GM23248 (cell line): ENCODE measurements around the gene ERBB3. TPM values are rescaled to one million over a fixed set of nuclear protein-coding genes. Genes with fewer than 3 reads are reported as not detected.
"Not testable (repeated sequence)": the region's sequence is repeated elsewhere in the genome, so short reads cannot be mapped to it uniquely, and the experiment has no call there.

Experiments used
- DNase-seq: peaks from one replicate; pipeline ENCODE4 v3.0.0-alpha.2; 2015
- H2AFZ ChIP-seq: fragments of 200-600 bp; sonication (generic); 2 replicates; pipeline ENCODE4 v1.6.1; 2016; ENCODE audit warnings: antibody characterized with exemption
- H3F3A ChIP-seq: fragments of 200-600 bp; sonication (generic); 2 replicates; pipeline ENCODE4 v1.6.1; 2016; ENCODE audit warnings: mild to moderate bottlenecking, antibody characterized with exemption, mixed run types; ENCODE audit not compliant: insufficient read depth
- H3K27ac ChIP-seq: fragments of 200-600 bp; sonication (generic); 2 replicates; pipeline ENCODE4 v1.5.1; 2016; ENCODE audit warnings: mild to moderate bottlenecking
- H3K27me3 ChIP-seq: fragments of 200-600 bp; sonication (generic); replicated peaks from 2 replicates; pipeline ENCODE4 v1.6.1; 2016; ENCODE audit warnings: mild to moderate bottlenecking; ENCODE audit not compliant: insufficient read depth
- H3K36me3 ChIP-seq: fragments of 200-600 bp; sonication (generic); 2 replicates; pipeline ENCODE4 v1.6.1; 2016; ENCODE audit warnings: low read depth, mild to moderate bottlenecking
- H3K4me1 ChIP-seq: fragments of 200-600 bp; sonication (generic); 2 replicates; pipeline ENCODE4 v1.6.1; 2016; ENCODE audit warnings: mild to moderate bottlenecking; ENCODE audit not compliant: insufficient read depth
- H3K4me2 ChIP-seq: fragments of 200-600 bp; sonication (generic); one replicate; pipeline ENCODE4 v1.6.1; 2016; ENCODE audit warnings: mild to moderate bottlenecking; ENCODE audit not compliant: unreplicated experiment
- H3K4me3 ChIP-seq: fragments of 200-600 bp; sonication (generic); 2 replicates; pipeline ENCODE4 v1.5.1; 2016; ENCODE audit warnings: mild to moderate bottlenecking
- H3K79me2 ChIP-seq: fragments of 200-600 bp; sonication (generic); 2 replicates; pipeline ENCODE4 v1.6.1; 2016; ENCODE audit warnings: mild to moderate bottlenecking; ENCODE audit not compliant: insufficient read depth
- H3K9ac ChIP-seq: fragments of 200-600 bp; sonication (generic); 2 replicates; pipeline ENCODE4 v1.6.1; 2016; ENCODE audit warnings: mild to moderate bottlenecking
- H3K9me2 ChIP-seq: fragments of 200-600 bp; sonication (generic); 2 replicates; pipeline ENCODE4 v1.6.1; 2016; ENCODE audit warnings: mixed run types, mild to moderate bottlenecking, moderate library complexity; ENCODE audit not compliant: insufficient read depth
- H3K9me3 ChIP-seq: fragments of 200-600 bp; sonication (generic); one replicate; pipeline ENCODE4 v1.6.1; 2017; ENCODE audit warnings: low read depth
- H4K20me1 ChIP-seq: fragments of 200-600 bp; sonication (generic); 2 replicates; pipeline ENCODE4 v1.6.0; 2016; ENCODE audit not compliant: insufficient read depth
- EZH2 ChIP-seq: fragments of 200-600 bp; sonication (generic); IDR thresholded peaks from 2 replicates; pipeline ENCODE4 v1.6.1; 2018; ENCODE audit warnings: antibody characterized with exemption, mild to moderate bottlenecking; ENCODE audit not compliant: insufficient read depth, poor library complexity, severe bottlenecking
- EZH2phosphoT487 ChIP-seq: fragments of 200-600 bp; sonication (generic); IDR thresholded peaks from 2 replicates; pipeline ENCODE4 v1.6.1; 2018; ENCODE audit warnings: antibody characterized with exemption, moderate library complexity, mild to moderate bottlenecking, low read depth; ENCODE audit not compliant: insufficient read depth
- WGBS, 2 experiments: methylation state at CpG; one replicate each; pipeline ENCODE4 v1.1.6; 2015 to 2017; ENCODE audit warnings: low lambda C conversion rate in 2 of 2, low coverage in 1 of 2; ENCODE audit errors: missing lambda C conversion rate in 2 of 2; 5-methylcytosine and 5-hydroxymethylcytosine counted together
- in situ Hi-C: fragments of 300-500 bp; cut with MboI; formaldehyde crosslinking; loops from 2 replicates; pipeline ENCODE4 v1.15.0; 2020
- polyA plus RNA-seq: library from polyadenylated mRNA; unstranded; fragments of >200 nt; fragmentation: Nextera tagmentation; extraction: Ambion mirVana; gene quantifications from 2 replicates; pipeline ENCODE4 v1.2.1, GENCODE V29; 2016
- total RNA-seq: library from RNA; depleted of rRNA; stranded (reverse); fragments of >200 nt; shearing (Covaris generic); gene quantifications from 2 replicates; pipeline ENCODE4 v1.2.3, GENCODE V29; 2014

Gene ERBB3
- total and polyA plus RNA-seq, 2 experiments from 2014 or later = 1.9 to 3.5 TPM

GRCh38 chr12:56061982-56062381 lies 18.0 kb upstream of the ERBB3 start:
- Histone ChIP-seq H3K79me2 (no peaks in the 10 kb centered on the region), H4K20me1 (no peaks in the 10 kb centered on the region), H3K4me2 (no peak overlapping the region), H2AFZ (no peak overlapping the region), H3K4me3 (no peak overlapping the region), H3K4me1 (peaks cover 21% of the 10 kb centered on the region), H3K9me2 (no peaks in the 10 kb centered on the region), H3F3A (peaks cover 5% of the 10 kb centered on the region; the same call in 1 of the 2 replicates), H3K9me3 (no peaks in the 10 kb centered on the region), H3K27me3 (no peaks in the 10 kb centered on the region), H3K27ac (no peak overlapping the region), H3K36me3 (no peaks in the 10 kb centered on the region), H3K9ac (no peak overlapping the region)
- no peak for TF ChIP-seq EZH2
- no peak for TF ChIP-seq EZH2phosphoT487
- in situ Hi-C loops = no loop called here
- DNase-seq = no peak
- WGBS, 2 experiments = 70 to 74% methylated on average over 5 of the region's 5 CpGs

GRCh38 chr12:56062996-56063395 lies 17.0 kb upstream of the ERBB3 start:
- in situ Hi-C loops = no loop called here
- Histone ChIP-seq H3K36me3 (no peaks in the 10 kb centered on the region), H3K79me2 (no peaks in the 10 kb centered on the region), H3K27ac (no peak overlapping the region), H3K4me2 (peak overlapping the region; percentile 17), H3K4me3 (no peak overlapping the region), H3K9me2 (no peaks in the 10 kb centered on the region), H3K9me3 (no peaks in the 10 kb centered on the region), H2AFZ (no peak overlapping the region), H4K20me1 (no peaks in the 10 kb centered on the region), H3K4me1 (peaks cover 21% of the 10 kb centered on the region), H3K9ac (no peak overlapping the region), H3F3A (peaks cover 5% of the 10 kb centered on the region; the same call in 1 of the 2 replicates), H3K27me3 (no peaks in the 10 kb centered on the region)
- TF ChIP-seq EZH2 (no peak), EZH2phosphoT487 (no peak)
- DNase-seq = peak; percentile 37

GRCh38 chr12:56071648-56072047 lies 8.3 kb upstream of the ERBB3 start:
- H3K9ac ChIP-seq = no peak overlapping the region
- H3K4me3 ChIP-seq = no peak overlapping the region
- no peaks in the 10 kb centered on the region for H3K9me3 ChIP-seq
- H3K27me3 ChIP-seq = no peaks in the 10 kb centered on the region
- no peaks in the 10 kb centered on the region for H3K79me2 ChIP-seq
- H3K27ac ChIP-seq = no peak overlapping the region; the same call in 1 of the 2 replicates
- no peaks in the 10 kb centered on the region for H3K36me3 ChIP-seq
- no peak for TF ChIP-seq EZH2phosphoT487
- TF ChIP-seq EZH2 = no peak
- no peaks in the 10 kb centered on the region for H4K20me1 ChIP-seq
- no peaks in the 10 kb centered on the region for H3F3A ChIP-seq
- in situ Hi-C loops = no loop called here
- DNase-seq = peak; percentile 65
- WGBS, 2 experiments = 47 to 57% methylated on average over 4 of the region's 4 CpGs
- no peaks in the 10 kb centered on the region for H3K9me2 ChIP-seq
- peaks cover 9% of the 10 kb centered on the region for H3K4me1 ChIP-seq
- H3K4me2 ChIP-seq = no peak overlapping the region
- no peak overlapping the region for H2AFZ ChIP-seq

GRCh38 chr12:56074396-56074795 lies 5.6 kb upstream of the ERBB3 start:
- no peak for DNase-seq
- no peaks in the 10 kb centered on the region for H3K27me3 ChIP-seq
- no peaks in the 10 kb centered on the region for H3K9me2 ChIP-seq
- no peak overlapping the region for H3K9ac ChIP-seq
- no peak overlapping the region for H3K4me3 ChIP-seq
- H4K20me1 ChIP-seq = no peaks in the 10 kb centered on the region
- WGBS, 2 experiments = 86 to 89% methylated on average over 5 of the region's 5 CpGs
- H3F3A ChIP-seq = peaks cover 6% of the 10 kb centered on the region
- TF ChIP-seq EZH2phosphoT487 = no peak
- H3K9me3 ChIP-seq = no peaks in the 10 kb centered on the region
- no peak overlapping the region for H3K27ac ChIP-seq
- H2AFZ ChIP-seq = no peak overlapping the region
- peaks cover 9% of the 10 kb centered on the region for H3K4me1 ChIP-seq
- H3K36me3 ChIP-seq = no peaks in the 10 kb centered on the region
- no peaks in the 10 kb centered on the region for H3K79me2 ChIP-seq
- no peak overlapping the region for H3K4me2 ChIP-seq
- in situ Hi-C loops = no loop called here

GRCh38 chr12:56077966-56078365 lies 2.0 kb upstream of the ERBB3 start:
- H3K9ac ChIP-seq, H3K4me3 ChIP-seq, H2AFZ ChIP-seq, H3K4me1 ChIP-seq, H4K20me1 ChIP-seq, H3K9me3 ChIP-seq, H3K27ac ChIP-seq, H3K27me3 ChIP-seq, H3K9me2 ChIP-seq, H3K79me2 ChIP-seq, H3K4me2 ChIP-seq, in situ Hi-C loops, H3K36me3 ChIP-seq, DNase-seq, H3F3A ChIP-seq: not testable (repeated sequence)
- 96% methylated on average over 9 of the region's 9 CpGs for WGBS, 2 experiments
